GM18508 (cell line): ENCODE results near the gene BDP1.
"Not testable (repeated sequence)": the region's sequence is repeated elsewhere in the genome, so short reads cannot be mapped to it uniquely, and the experiment has no call there.

Experiments used
- ATAC-seq: cut with Tn5 transposase; IDR thresholded peaks from one replicate; pipeline ENCODE4 v1.9.1; 2021; ENCODE audit warnings: moderate number of reproducible peaks; ENCODE audit not compliant: insufficient read depth, unreplicated experiment

BDP1 gene, protein sequence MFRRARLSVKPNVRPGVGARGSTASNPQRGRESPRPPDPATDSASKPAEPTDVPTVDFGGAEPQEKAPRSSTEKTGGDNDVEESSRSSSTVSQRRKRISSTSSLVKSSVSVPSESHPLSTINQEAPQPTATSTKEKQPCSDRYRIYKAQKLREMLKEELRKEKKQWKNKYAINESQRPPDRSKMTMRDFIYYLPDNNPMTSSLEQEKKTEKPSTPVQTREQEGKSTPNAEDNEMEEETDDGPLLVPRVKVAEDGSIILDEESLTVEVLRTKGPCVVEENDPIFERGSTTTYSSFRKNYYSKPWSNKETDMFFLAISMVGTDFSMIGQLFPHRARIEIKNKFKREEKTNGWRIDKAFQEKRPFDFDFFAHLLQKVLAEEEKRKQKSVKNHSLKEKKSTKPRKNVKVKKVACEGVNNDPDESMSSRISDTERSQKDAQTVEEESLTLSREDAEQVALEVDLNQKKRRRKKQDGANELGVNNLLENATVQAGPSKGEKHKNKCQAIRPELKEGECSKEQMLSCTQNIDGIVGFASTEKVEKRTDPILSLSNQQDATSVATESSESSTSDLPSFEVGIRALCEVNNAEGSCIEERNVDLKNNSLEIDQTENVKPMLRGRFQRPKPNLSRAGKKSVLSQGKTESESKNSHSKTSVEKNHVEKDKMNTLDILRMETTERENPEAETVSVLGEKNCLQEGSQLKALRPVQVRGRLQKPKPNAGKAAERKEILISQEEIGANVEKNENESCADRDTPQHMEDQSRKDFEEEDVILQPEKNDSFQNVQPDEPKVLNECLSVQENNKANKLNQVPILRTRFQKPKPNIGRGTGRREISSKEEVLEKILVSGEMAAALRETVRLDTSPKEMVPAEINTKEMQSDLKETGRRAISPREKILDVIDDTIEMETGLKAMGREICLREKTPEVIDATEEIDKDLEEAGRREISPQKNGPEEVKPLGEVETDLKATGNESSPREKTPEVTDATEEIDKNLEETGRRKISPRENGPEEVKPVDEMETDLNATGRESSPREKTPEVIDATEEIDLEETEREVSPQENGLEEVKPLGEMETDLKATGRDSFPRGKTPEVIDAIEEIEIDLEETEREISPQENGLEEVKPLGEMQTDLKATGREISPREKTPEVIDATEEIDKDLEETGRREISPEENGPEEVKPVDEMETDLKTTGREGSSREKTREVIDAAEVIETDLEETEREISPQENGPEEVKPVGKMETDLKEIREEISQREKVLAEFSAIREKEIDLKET (N-terminal part only)

DNA sequence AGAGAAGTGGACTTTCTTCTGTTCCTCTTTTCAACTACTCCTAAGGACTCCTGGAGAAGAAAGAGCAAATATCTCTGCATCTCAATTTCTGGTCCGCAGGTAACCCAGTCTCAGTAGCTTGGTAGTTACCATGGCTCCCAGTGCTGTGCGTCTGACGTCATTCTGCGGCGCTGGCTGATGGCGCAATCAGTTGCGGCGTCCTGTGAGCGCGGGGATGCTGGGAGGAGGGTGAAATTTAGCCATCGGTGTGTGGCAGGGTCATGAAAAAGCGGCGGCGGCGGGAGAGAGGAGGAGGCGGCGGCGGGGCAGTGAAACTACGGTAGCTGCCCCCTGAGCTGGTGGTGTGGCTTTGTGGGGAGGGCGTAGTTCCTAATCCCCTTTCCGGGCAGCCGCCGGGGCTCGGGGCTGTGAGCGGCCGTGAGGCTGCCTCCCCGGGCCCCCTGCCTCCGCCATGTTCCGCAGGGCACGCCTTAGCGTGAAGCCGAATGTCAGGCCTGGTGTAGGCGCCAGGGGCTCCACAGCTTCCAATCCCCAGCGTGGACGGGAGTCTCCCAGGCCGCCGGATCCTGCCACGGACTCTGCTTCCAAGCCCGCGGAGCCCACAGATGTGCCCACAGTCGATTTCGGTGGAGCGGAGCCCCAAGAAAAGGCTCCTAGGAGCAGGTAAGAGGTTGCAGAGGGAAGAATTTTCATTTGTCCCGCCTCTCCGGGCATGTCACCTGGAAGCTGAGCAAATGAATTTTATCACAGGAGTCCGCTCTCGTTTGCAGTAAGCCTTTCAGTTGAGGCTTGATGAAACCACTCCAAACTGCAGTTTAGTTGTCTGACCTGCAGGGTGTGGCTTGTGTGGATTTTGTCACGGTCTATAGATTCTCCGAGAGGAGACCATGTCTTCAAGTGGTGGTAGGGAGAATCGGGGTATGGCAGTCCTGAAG, at the start of gene BDP1:
Gene BDP1 (plus strand): TSS at position 225 of the 935 bp plus-strand sequence. CDS start 227 bp downstream, at position 452.
- ATAC-seq: peak; percentile 84

DNA sequence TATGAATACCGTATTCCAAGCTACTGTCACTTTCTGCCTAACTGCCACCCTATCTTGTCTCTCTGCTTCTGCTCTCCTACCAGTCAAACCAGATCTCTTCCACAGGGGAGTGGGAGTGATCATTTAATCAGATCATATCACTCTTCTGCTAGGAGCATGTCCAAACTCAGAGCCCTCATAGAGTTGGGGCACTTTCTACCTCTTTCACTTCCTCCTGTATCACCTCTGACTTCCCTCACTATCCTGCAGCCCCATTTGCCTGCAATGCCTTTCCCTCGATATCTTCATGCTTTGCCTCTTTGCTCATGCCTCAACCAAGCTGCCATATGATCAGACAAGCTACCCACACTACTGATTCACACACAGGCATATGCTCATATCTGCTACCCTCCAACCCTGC, 45.4 kb upstream of the BDP1 start:
- not testable (repeated sequence) for ATAC-seq

DNA sequence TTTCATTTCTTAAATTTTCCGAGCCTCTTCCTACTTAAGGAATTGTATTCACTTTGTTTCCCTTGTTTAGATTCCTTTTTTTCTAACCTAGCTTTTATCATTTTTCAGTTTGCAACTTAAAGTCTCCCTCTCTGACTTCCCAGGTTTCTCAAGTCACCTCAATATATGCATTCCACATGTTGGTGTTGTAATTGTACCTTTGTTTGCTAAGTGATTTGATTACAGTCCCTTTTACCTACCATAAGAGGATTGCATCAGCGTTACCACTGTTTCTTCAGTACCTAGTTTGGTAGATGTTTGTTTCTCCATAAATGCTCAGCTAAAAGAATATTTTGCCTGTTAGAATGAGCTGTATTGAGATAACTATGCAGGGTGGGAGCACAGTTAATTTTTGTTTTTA, 39.8 kb upstream of the BDP1 start:
- ATAC-seq: not testable (repeated sequence)

DNA sequence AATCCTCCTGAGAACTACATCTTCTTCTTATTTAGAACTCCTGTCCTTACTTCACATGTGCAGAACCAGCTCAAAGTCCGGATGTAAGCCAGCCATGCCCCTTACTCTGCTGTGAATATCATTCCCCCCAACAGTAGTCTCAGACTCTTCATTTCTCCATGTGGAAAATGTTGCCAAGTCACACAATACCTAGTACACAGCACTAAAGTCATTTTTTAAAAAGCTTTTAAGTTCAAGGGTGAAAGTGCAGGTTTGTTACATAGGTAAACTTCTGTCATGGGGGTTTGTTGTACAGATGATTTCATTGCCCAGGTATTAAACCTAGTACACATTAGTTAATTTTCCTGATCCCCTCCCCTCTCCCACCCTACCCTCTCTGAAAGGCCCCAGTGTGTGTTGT, 37.4 kb upstream of the BDP1 start:
- not testable (repeated sequence) for ATAC-seq

DNA sequence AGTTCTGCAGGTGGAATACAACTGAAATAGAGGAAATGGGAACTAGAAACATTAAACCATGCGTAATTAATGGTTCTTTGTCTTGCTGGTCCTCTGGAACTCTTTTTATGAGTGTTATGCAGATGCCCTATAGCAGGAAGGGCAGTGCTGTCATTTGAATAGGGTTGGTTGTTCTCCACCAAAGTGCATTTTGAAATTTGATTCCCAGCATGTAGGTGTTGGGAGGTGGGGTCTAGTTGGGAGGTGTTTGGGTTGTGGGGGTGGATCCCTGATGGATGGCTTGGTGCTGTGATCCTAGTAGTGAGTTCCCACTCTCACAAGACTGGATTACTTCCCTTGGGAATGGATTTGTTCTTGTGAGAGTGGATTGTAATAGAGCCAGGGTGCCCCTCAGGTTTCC, 34.2 kb upstream of the BDP1 start:
- ATAC-seq: not testable (repeated sequence)

DNA sequence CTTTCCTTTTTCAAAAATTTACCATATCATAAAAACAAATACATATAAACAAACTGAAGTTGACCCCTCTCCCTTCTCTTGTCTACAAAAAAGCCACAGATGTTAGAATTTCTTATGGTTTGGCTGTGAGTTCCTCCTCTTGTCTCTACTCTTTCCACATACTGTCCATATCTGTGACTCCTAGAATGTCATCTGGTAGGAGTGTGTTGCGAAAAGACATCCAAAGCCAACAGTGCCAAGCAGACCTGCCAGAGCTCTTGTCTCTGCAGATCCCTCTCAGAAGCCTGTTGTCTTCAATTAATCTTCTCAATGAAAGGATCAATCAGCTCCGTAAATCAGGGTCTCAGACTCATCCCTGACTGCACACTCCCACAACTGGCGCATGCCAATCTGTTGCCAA, 31.6 kb upstream of the BDP1 start:
- not testable (repeated sequence) for ATAC-seq

DNA sequence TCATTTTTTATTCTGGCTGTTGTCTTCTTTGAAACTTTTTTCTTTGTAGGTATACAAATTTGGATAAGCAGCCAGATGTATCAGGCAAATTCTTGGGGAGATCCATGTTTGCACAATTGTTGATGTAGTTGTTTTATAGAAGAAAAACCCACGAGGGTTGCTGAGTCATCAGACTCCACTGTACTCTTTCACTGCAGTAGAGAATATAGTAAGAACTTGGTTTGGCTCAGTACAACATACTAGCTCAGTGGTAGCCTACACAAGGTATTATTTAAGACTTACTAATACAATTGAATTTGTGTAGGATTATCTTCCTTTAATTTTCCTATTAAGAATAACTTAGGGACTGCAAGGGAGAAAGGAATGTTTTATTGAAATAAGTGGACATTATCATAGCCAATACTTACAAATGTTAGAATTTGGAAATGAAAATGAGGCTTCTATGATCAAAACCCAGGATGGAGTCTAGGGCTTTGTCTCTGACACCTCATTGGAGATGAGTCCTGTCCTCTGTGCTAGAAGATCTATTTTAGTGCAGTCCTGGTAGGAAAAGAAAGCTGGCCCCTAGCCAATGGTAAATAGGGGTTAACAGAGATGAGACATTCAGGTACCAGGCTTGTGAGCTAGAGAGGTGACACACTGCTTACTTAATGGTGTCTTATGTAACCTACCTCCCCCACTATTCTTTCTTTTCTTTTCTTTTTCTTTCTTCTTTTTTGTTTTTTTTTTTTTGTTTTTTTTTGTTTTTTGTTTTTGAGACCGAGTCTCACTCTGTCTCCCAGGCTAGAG, 28.6 kb upstream of the BDP1 start:
- ATAC-seq: not testable (repeated sequence)

DNA sequence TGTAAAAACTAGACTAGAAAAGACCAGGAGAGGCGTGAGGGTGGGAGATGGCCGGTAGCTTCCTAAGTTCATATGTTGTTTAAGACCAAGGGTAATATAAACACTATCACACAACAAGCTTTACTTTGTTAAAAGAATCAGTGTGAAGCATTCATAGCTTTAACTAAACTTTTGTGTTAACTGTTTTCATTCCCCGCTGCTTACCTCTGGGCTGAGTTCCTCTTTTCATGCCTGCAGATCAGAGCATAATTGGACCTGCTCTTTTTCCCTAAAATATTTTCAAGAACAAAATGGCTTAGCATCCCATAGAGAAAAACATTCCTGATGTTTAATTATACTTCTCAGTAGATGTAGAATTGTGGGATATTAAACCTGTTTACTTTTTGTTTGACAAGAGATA, 23.0 kb upstream of the BDP1 start:
- ATAC-seq: not testable (repeated sequence)

DNA sequence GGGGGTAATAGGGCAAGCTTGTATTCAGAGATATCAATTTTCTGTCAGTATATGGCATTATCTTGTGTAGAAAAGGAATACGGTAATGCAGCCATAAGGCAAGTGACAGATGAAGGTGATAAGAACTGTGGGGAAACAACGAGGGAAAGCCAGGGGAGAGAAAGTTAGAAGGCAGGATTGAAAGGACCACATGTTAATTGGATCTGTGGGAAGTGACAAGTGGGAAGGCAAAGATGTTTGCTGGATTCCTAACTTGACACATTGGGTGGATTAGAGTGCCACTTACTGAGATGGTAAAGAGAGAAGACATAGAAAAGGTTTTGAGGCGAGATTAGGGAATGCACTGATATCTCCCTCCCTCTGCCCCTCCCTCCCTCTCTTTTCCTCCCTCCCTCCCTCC, 20.6 kb upstream of the BDP1 start:
- not testable (repeated sequence) for ATAC-seq

DNA sequence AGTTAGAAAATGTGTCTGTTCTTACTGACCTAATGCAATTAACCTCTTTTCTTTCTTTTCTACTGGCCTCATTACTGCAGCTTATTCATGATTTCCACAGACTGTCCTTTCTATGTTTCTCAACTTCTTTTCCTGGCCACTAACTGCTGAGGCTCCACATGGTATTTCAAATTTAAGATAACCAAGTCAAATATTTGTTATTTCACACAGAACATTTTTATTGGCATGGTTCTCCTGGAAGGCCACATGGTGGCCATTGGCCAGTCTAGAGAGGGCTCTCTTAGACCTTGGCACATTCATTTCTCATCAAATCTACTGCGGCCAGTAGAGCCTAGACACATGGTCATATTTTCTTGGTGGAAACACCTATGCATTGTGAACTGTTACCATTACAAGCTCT, 13.9 kb upstream of the BDP1 start:
- ATAC-seq: not testable (repeated sequence)

DNA sequence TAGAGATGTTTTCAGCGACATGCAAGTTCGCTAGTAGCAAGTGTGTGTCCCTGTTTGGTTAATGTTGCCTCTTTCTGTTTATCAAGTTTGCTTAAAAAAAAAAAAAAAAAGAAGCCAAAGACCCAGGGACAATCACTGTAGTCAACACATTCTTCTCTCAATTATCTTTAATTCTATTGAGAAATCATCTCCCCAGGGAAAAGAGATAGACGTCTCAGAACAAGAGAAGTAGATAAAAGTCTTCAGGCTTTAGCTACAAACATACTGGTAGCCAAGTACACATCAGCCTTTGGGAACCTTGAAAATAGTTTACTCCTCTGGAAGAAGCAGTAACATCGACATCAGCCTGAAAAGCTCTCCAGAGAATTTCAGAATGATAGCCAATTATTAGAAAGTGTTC, 11.6 kb upstream of the BDP1 start:
- ATAC-seq: not testable (repeated sequence)

DNA sequence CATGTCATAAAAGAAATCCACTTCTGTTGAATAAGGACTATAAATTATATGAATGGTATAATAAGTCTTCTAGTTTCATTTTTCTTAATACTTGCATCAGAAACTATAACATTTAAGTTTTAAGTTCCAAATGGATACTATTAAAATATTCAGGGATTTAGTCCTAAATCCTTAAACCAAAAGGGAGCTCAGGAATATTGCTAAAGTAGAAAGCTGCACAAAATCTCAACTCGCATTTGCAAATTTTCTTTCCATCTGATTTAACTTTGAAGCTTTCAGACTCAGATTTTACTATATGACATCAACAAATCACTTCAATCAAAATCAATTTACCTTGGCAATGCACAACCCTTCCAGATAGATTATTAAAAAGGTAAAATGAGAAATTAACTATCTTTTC, 10.4 kb upstream of the BDP1 start:
- not testable (repeated sequence) for ATAC-seq

DNA sequence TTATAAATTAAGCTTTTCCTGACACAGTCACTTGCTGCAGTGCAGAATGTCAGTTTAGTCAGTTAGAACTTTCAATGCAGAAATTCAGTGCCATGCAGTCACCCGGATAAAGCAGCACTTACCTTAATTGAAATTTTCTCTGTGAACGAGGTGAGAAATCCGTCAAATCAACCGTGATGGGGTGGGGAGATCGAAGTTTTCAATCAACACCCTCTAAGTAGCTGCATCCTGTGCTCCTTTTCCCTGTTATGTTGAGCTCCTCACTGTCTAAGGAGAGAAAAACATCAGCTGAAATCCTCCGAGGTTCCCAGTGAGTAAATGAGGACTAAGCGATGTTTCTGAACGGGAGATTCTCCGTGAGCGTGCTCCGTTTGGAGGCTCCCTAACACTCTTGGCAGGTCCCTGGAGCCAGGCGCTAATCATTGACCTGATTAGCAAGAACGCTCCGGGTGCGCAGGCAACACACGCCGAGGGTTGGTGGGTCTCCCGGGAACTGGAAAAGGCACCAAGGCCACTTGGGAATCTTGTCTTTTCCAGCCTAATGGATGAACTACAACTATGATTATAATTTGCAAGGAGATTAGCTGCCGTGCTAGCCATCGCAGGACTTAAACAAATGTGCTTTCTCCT, 9.8 kb upstream of the BDP1 start:
- not testable (repeated sequence) for ATAC-seq

DNA sequence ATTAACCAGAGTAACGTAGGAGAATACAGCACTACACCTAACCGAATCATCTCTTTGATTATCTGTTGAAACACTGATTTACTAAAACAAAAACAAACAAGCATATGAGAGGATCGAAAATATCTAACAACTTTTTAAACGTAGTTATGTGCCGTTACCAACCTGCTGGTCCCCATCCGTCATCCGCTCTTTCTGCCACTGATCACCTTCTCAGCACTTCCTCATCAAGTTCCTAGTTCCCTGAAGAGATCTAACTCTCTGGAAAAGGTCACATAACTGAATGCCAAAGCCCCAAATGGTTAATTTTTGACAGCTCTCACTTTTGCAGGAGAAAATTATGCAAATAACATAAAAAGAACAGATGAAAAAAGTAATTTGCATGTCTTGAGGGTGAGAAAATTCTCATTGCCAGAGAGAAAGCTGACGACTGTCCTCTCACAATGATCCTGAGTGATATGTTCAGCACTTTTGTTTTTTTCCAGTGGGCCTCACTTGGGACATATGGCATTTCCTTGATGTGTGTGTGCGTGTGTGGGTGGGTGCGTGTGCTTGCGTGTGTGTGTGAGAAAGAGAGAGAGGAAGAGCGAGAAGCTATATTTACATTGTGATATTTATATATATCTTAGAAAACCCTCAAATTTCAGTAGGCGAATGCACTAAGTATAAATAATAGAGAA, 8.8 kb upstream of the BDP1 start:
- not testable (repeated sequence) for ATAC-seq

DNA sequence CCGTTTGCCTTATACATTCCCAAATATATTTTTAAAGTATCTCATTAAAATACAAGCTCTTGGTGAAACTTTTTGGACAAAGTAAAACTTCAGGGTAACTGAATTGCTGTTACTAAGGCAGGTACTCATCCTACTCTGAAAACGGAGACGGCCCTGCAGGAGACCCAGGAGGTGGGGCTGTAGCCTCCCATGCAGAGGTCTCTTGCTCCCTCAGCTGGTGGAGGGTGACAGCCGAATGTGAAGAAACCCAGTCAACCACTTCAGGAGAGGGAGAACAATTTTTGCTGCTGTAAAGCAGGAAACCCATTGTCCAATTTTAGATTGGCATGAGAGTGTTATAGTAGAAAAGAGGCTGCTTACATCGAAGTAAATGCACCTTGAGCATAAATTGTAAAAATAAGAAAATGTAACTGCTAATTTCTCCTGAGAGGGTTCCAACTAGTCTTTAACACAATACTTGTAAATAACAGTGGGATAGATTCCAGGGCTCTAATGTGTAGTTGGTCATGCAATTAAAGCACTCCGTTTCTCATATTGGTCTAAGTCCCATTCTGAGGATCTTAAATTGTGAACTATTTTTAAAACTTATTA, 8.1 kb upstream of the BDP1 start:
- ATAC-seq: peak; percentile 67

DNA sequence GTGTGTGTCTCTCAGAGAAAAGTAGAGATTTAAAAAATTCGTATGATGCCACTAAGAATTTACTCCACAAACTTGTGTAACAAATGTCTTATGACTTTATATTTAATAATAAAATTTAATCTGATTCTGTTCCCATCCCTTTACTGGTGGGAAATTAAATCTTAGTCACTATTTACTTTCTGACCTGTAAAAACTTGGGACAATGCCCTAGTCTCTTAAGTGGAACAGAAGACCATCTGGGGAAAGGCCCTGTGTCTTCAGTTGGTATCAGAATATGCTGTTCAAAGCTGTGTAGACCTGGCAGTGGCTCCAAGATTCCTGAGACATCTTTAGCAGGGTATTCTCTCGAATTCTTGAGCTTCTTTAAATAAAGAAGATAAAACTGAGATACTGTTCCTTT, 2.6 kb upstream of the BDP1 start:
- no peak for ATAC-seq

DNA sequence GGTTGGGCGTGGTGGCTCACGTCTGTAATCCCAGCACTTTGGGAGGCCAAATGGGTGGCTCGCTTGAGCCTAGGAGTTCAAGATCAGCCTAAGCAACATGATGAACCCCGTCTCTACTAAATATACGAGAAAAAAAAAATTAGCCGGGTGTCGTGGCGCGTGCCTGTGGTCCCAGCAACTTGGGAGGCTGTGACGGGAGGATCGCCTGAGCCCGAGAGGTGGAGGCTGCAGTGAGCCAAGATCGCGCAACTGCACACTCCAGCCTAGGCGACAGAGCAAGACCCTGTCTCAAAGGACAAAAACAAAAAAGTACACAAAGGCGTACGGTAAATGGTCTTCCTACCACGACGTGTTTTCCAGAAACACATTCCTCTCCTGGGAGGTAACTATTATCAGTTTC, 538 bp upstream of the BDP1 start:
- ATAC-seq: no peak
